IMR-90 (cell line): ENCODE measurements around the gene FCGR3B. TPM values are rescaled to one million over a fixed set of nuclear protein-coding genes. Genes with fewer than 3 reads are reported as not detected.
"Not testable (repeated sequence)": the region's sequence is repeated elsewhere in the genome, so short reads cannot be mapped to it uniquely, and the experiment has no call there.

ENCODE experiments used
- ATAC-seq: fragments of 200-7000 bp; cut with Tn5 transposase; 2 replicates; pipeline ENCODE4 v1.9.1; 2020; ENCODE audit warnings: low read depth, mild to moderate bottlenecking, moderate library complexity
- BruUV-seq: library from RNA; stranded (reverse); fragments of 400-500 nt; replicated peaks from 2 replicates; lab custom pipeline; 2021; lab: Mats Ljungman, UMichigan
- CTCF ChIA-PET: fragments of 300-600 bp; formaldehyde crosslinking; extraction: SDS; loops from one replicate; lab custom pipeline; 2021; ENCODE audit warnings: antibody characterized with exemption; lab: Yijun Ruan, JAX
- POLR2A ChIA-PET: fragments of 300-600 bp; sonication (Branson Sonifier 250); formaldehyde crosslinking; loops from one replicate; lab custom pipeline; 2022; ENCODE audit warnings: antibody characterized with exemption; ENCODE audit not compliant: unreplicated experiment; lab: Charles Lee
- DNase-seq: peaks from one replicate; pipeline ENCODE4 v3.0.0; 2013
- H2AFZ ChIP-seq: replicated peaks from 2 replicates; pipeline ENCODE3; 2013; ENCODE audit warnings: low read length, mild to moderate bottlenecking; ENCODE audit not compliant: poor library complexity
- H2AK5ac ChIP-seq: 2 replicates; pipeline ENCODE4 v1.6.1; 2013; ENCODE audit warnings: low read depth, low read length, inconsistent platforms
- H2AK9ac ChIP-seq: replicated peaks from 2 replicates; pipeline ENCODE3; 2013; ENCODE audit warnings: mild to moderate bottlenecking, low read depth, low read length, moderate library complexity; ENCODE audit not compliant: poor library complexity
- H2BK120ac ChIP-seq: 2 replicates; pipeline ENCODE4 v1.6.1; 2013; ENCODE audit warnings: low read depth, low read length, inconsistent platforms
- H2BK15ac ChIP-seq: 3 replicates; pipeline ENCODE4 v1.6.1; 2013; ENCODE audit warnings: low read depth, low read length, inconsistent platforms
- H2BK20ac ChIP-seq: 2 replicates; pipeline ENCODE4 v1.6.1; 2013; ENCODE audit warnings: low read depth, mild to moderate bottlenecking, inconsistent platforms, low read length, moderate library complexity
- H2BK5ac ChIP-seq: 2 replicates; pipeline ENCODE4 v1.6.1; 2013; ENCODE audit warnings: mild to moderate bottlenecking, low read depth, low read length, inconsistent platforms; ENCODE audit not compliant: poor library complexity, severe bottlenecking
- H3K14ac ChIP-seq: replicated peaks from 2 replicates; pipeline ENCODE4 v1.6.1; 2013; ENCODE audit warnings: low read depth, low read length, inconsistent platforms
- H3K18ac ChIP-seq: 2 replicates; pipeline ENCODE4 v1.6.1; 2013; ENCODE audit warnings: low read depth, low read length, control low read depth
- H3K23ac ChIP-seq: 2 replicates; pipeline ENCODE4 v1.6.1; 2013; ENCODE audit warnings: low read depth, low read length, inconsistent platforms
- H3K27ac ChIP-seq: 2 replicates; pipeline ENCODE4 v1.5.1; 2013; ENCODE audit warnings: mild to moderate bottlenecking, control low read depth, low read length; ENCODE audit not compliant: insufficient read depth
- H3K27me3 ChIP-seq: 2 replicates; pipeline ENCODE4 v1.6.1; 2013; ENCODE audit warnings: low read length; ENCODE audit not compliant: control insufficient read depth, insufficient read depth
- H3K36me3 ChIP-seq: 2 replicates; pipeline ENCODE4 v1.6.1; 2013; ENCODE audit warnings: low read length, mixed read lengths; ENCODE audit not compliant: control insufficient read depth, insufficient read depth
- H3K4ac ChIP-seq: 2 replicates; pipeline ENCODE4 v1.6.1; 2013; ENCODE audit warnings: low read depth, low read length, inconsistent platforms
- H3K4me1 ChIP-seq: 2 replicates; pipeline ENCODE4 v1.6.1; 2013; ENCODE audit warnings: low read length, mixed read lengths; ENCODE audit not compliant: control insufficient read depth, insufficient read depth
- H3K4me2 ChIP-seq: 2 replicates; pipeline ENCODE4 v1.6.1; 2013; ENCODE audit warnings: low read depth, mild to moderate bottlenecking, control low read depth, low read length, moderate library complexity
- H3K4me3 ChIP-seq: 2 replicates; pipeline ENCODE4 v1.5.1; 2013; ENCODE audit warnings: low read depth, mild to moderate bottlenecking, control low read depth, low read length, moderate library complexity; ENCODE audit not compliant: insufficient read depth
- H3K56ac ChIP-seq: 2 replicates; pipeline ENCODE4 v1.6.1; 2013; ENCODE audit warnings: low read length, inconsistent platforms; ENCODE audit not compliant: insufficient read depth; ENCODE audit errors: extremely low read depth
- H3K79me1 ChIP-seq, 2 experiments: 2 replicates each; pipeline ENCODE4 v1.6.1; 2013; ENCODE audit warnings: low read length in 2 of 2, inconsistent platforms in 1 of 2, low read depth in 1 of 2
- H3K9ac ChIP-seq: 2 replicates; pipeline ENCODE4 v1.6.1; 2013; ENCODE audit warnings: low read depth, low read length, control low read depth
- H3K9me1 ChIP-seq: 2 replicates; pipeline ENCODE4 v1.6.1; 2013; ENCODE audit warnings: low read length, inconsistent platforms; ENCODE audit not compliant: insufficient read depth
- H3K9me3 ChIP-seq: 2 replicates; pipeline ENCODE4 v1.6.1; 2013; ENCODE audit warnings: low read length; ENCODE audit not compliant: control insufficient read depth, insufficient read depth
- H4K20me1 ChIP-seq: 2 replicates; pipeline ENCODE4 v1.6.1; 2013; ENCODE audit warnings: low read length, inconsistent platforms; ENCODE audit not compliant: insufficient read depth
- H4K5ac ChIP-seq: 2 replicates; pipeline ENCODE4 v1.6.1; 2013; ENCODE audit warnings: mild to moderate bottlenecking, low read depth, low read length, control low read depth
- H4K8ac ChIP-seq, 2 experiments: 2 replicates each; pipeline ENCODE4 v1.6.1; 2013; ENCODE audit warnings: low read depth in 2 of 2, low read length in 2 of 2, control low read depth in 1 of 2, inconsistent platforms in 1 of 2
- H4K91ac ChIP-seq: 2 replicates; pipeline ENCODE4 v1.6.1; 2013; ENCODE audit warnings: low read depth, low read length, inconsistent platforms; ENCODE audit not compliant: insufficient read depth
- WGBS, 2 experiments: methylation state at CpG; one replicate each; pipeline versions ENCODE4 v1.1.5 to v1.1.7; 2013; ENCODE audit warnings: missing lambda C conversion rate in 2 of 2; ENCODE audit not compliant: insufficient read length in 1 of 2; ENCODE audit errors: extremely low coverage in 2 of 2; 5-methylcytosine and 5-hydroxymethylcytosine counted together
- dilution Hi-C: fragments of 300-500 bp; cut with HindIII; formaldehyde crosslinking; loops from one replicate; pipeline ENCODE4 v1.14.3; 2018; ENCODE audit warnings: low sequenced_read_pairs; ENCODE audit not compliant: unreplicated experiment
- in situ Hi-C: fragments of 300-500 bp; cut with MboI; formaldehyde crosslinking; loops from 3 replicates; pipeline ENCODE4 v1.14.3; 2019; ENCODE audit warnings: low sequenced_read_pairs, inconsistent platforms, mixed read lengths
- intact Hi-C: fragments of 100-400 bp; cut with micrococcal nuclease; formaldehyde crosslinking; loops from 2 replicates; pipeline ENCODE4 v1.10.0; 2022
- polyA plus RNA-seq, 3 experiments: library from polyadenylated mRNA; depleted of rRNA; stranded (reverse); fragments of >200 nt; gene quantifications; 2 replicates each; pipeline ENCODE4 v1.2.3, GENCODE V29; 2012; ENCODE audit warnings: low replicate concordance in 1 of 3
- total RNA-seq: library from RNA; depleted of rRNA; stranded (reverse); fragments of >200 nt; gene quantifications from 2 replicates; pipeline ENCODE4 v1.2.3, GENCODE V29; 2012

The FCGR3B gene
- total and polyA plus RNA-seq, 2 of the 4 experiments (the other 2 are of a cell fraction): not detected

DNA sequence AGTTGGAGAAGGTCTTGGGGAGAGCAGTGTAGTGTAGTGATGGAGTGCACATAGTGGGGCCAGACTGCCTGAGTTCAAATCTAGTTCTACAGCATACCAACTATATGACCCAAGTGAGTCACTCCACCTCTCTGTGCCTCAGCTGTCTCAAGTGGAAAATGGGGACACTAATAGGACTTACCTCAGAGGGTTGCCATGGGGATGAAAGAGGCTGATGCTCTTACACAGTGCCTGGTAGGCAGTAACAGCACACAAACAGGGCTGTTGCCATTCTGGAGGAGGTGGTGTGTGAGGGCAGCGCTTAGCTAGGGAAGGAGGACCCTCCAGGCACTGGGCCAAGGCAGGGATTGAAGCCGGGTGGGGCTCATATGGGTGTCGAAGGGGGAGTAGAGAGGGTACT lies 43.5 kb upstream of the FCGR3B start:
- H2BK120ac ChIP-seq, H4K5ac ChIP-seq, H4K20me1 ChIP-seq, BruUV-seq, H3K4ac ChIP-seq, in situ Hi-C loops, H3K79me1 ChIP-seq, H3K9ac ChIP-seq, DNase-seq, H3K4me2 ChIP-seq, H2BK15ac ChIP-seq, H3K27me3 ChIP-seq, H3K36me3 ChIP-seq, POLR2A ChIA-PET, intact Hi-C loops, H3K9me1 ChIP-seq, H3K14ac ChIP-seq, ATAC-seq, H4K91ac ChIP-seq, H2BK5ac ChIP-seq, H3K18ac ChIP-seq, H2AK9ac ChIP-seq, H2BK20ac ChIP-seq, H3K9me3 ChIP-seq, H3K56ac ChIP-seq, H3K27ac ChIP-seq, H2AFZ ChIP-seq, dilution Hi-C loops, H4K8ac ChIP-seq, H3K4me3 ChIP-seq, H3K23ac ChIP-seq, H3K4me1 ChIP-seq, H2AK5ac ChIP-seq, CTCF ChIA-PET: not testable (repeated sequence)
- WGBS, 2 experiments: no CpG with 5 or more reads among the region's 3 CpGs

DNA sequence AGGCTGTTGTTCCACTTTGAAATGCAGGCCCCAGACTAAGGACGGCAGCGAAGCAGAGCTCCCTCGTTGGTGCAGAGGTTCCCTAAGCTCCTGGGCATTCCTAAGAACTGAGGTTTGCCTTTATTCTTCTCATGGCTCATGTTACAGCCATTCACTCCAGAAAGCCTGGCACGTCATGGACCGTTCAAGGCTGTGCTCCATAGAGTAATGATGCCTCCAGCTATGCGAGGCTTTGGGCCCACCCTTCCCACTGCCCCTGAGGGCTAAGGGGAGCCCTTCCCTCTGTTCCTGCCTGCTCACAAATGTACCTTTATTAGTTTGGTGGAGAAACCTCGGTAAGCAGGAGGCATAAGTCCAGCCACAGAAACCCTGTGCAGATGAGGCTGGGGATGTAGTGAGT lies 42.5 kb upstream of the FCGR3B start:
- H3K79me1 ChIP-seq, H3K27ac ChIP-seq, H4K91ac ChIP-seq, in situ Hi-C loops, H2BK20ac ChIP-seq, H3K23ac ChIP-seq, H4K5ac ChIP-seq, H3K9me1 ChIP-seq, dilution Hi-C loops, H2AK9ac ChIP-seq, H2AFZ ChIP-seq, H4K20me1 ChIP-seq, H4K8ac ChIP-seq, H2AK5ac ChIP-seq, H3K9me3 ChIP-seq, BruUV-seq, H3K4me3 ChIP-seq, intact Hi-C loops, H2BK15ac ChIP-seq, H3K4me2 ChIP-seq, H3K4me1 ChIP-seq, H2BK120ac ChIP-seq, H3K56ac ChIP-seq, ATAC-seq, H3K18ac ChIP-seq, H3K4ac ChIP-seq, H3K27me3 ChIP-seq, H3K36me3 ChIP-seq, CTCF ChIA-PET, H3K14ac ChIP-seq, DNase-seq, H2BK5ac ChIP-seq, H3K9ac ChIP-seq, POLR2A ChIA-PET: not testable (repeated sequence)
- no CpG with 5 or more reads among the region's 7 CpGs for WGBS, 2 experiments
